NCI-H1105 (cell line): ENCODE results near the gene CALU.

ENCODE experiments used
- DNase-seq: peaks from one replicate; lab custom pipeline; 2025; lab: John Stamatoyannopoulos, UW

CALU gene

DNA sequence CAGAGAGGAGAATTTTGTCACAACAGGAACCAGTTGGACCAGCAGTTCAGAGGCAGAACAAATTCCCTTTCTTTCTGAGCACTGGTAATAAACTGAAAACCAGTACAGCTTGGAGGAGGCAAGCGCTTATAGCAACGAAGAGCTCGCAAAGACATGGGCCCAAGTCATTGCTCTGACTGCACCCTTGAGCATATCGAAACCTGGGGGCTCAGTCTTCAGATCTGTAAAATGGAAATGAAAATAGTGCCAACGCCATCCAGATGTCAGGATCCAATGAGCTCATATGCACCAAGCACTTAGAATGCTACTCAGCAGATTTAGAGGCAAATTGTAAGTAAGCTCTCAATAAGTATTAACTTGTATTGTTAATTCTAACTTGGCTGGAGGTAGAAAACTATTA lies 14.4 kb upstream of the CALU start:
- no peak for DNase-seq

DNA sequence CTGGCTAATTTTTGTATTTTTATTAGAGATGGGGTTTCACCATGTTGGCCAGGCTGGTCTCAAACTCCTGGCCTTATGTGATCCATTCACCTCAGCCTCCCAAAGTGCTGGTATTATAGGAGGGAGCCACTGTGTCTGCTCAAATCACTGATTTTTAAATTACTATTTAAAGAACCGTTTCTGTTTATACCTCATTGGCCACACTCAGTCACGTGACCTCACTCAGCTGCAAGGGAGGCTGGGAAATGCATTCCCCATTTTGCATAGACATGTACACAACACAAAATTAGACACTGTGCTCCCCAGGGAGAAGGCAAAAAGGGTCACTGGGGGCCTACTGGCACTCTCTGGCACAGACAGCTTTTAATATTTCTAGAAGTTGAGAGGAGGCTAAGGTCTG lies 13.6 kb upstream of the CALU start:
- DNase-seq = no peak

DNA sequence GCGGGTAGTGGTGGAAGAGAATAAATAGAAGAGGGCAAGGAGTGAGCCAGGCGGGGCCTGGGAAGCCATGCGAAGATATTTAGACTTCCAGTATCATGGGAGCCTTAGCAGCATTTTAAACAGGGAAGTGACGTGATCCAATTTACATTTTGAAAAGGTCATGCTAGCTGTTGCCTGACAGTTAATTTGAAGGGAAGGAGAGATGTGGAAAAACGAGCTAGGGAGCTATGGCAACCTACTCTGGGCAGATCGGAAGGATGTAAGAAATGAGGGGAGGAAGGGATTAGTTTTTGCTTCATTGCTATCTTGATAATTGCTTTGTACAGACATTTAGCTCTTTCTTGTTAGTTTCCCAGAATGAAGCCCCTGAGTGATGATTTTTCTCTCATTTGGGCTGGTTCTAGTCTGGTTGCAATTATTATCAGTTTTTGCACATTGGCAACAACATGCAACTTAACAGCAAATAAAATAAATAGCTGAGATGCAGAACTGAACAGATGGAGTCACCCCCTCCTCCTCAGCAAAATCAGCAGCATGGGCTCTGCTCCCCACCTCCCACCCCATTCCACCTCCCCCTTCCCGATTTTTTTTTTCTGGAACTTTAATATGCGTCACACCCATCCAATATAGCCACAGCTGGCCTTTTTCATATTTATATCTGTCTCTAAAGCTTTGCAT lies 13.0 kb upstream of the CALU start:
- no peak for DNase-seq

DNA sequence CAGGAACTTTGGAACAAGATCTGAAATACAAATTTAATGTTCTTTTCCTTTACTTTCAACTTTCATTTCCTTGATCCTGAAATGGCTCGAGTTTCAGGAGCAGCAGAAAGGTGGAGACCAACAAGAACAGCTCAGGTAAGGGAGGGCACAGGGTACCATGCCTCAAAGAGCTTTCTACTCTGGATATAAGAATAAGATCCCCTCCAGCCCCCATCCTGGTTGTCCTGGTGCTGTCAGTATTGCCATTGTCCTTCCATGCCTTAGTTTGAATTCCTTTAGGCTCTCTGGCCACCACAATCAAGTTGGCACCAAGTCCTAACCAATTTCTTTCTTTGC lies 12.5 kb upstream of the CALU start:
- DNase-seq = no peak

DNA sequence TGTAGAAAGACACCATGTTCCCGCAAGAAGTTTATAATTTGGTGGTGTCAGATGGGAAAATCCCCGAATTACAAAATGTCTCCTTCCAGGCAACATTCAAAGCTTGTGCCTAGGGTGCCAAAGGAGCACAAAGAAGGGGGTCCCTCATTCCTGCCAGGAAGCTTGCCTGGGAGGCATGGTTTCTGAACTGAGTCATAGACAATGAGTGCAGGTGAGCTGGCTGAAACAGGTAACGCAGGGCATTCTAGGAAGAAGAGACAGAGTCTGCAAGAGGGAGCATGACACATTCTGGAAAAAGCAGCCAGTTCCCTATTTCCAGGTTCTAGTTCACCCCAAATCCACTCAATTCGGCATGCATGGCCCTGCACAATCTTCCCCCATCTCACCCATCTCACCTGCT lies 11.9 kb upstream of the CALU start:
- no peak for DNase-seq

DNA sequence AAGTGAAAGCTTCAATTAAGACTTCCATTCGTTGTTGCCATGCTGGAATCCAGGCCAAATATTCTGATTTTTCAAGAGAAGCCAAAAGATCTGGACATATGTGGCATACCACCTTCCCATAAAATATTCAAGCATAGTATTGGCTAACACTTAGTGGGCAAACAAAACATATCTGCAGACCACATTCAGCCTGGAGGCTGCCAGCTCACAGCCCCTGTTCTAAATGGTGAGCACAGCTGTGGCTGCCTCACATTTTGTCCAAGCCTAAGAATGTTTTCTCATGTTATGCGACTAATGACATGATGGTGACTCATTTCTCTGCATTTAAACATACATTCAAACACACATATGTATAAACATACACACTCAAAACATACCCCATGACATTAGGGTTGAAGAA lies 10.6 kb upstream of the CALU start:
- DNase-seq = no peak

DNA sequence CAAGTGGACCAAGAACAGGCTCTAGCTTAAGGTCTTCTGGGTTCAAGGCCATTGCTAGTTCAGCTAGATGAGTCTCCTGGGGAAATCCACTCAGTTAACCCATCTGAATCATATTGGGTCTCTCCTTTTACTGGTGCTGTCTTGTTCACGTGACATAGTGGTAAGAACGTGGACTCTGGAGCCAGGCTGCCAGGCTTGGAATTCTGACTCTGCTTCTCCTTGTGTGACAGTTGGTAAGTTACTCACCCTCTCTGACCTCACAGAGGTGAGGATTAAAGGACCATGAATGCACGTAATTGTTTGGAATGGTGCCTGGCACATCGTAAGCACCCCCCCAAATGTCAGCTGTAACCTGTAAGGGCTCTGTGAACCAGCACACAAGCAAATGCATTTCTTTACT lies 9.7 kb upstream of the CALU start:
- no peak for DNase-seq

DNA sequence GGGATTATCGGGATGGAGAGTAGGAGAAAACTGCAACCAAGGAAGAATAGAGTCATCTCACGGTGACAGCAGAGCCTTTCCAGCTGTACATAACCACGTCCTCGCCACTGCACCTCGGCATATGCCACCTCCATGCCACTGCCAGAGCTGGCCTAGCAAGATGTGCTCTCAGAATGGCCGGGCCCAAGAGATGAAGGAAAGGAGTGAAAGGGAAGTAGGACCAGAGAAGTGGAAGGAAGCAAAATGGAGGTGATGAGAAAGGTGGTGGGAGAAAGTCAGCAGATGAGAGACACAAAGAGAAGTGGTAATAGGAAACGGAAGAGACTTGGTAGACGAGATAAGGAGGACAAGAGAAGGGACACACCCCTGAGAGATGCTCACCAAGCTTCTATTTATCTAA lies 8.0 kb upstream of the CALU start:
- DNase-seq = no peak

DNA sequence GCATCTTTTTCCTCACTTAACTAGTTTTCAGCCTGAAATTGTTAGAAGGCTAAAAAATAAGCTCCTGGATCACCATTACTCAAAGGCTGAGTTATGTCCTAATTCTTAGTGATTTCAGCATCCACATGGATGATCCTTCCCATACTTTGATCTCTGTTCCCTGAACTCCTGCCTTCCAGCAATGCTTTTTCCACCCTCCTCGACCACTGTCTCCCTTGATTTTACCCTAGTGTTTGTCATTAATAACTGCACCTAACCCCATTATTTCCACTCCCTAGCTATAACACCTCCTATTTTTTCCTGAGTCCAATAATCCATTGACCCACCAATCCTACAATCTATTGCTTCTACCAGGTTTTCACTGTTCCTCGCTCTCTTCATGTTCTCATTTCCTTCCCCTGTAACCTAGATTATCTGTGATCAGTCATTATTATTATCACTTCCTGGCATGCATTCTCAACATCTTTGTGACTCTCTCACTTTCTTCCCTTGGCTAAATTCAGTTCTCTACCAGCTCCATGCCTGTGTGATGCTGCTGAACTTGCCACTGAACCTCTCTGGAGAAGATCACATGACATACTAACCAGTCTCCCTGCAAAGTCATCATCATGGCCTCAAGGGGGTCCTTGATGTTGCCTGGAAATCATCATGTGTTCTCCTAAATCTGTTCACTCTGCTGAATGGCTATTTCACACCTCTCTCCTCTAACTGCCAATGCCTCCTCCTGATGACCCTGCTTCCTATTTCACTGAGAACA lies 6.5 kb upstream of the CALU start:
- no peak for DNase-seq

DNA sequence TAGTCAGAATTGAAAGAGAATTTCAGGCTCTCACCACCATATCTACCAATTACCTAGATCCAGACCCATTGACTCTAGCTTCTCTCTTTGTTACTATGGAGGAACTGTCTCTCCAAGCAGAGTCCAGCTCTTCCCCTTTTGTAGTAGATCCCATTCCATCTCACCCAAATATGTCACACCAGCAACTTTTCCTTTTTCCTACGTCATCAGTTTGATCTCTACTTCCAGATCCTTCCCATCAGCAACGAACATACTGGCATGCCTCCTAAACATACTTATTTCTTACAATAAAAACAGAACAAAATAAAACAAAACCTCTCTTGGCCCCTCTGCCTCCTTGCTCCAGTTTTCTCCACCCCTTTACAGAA lies 5.9 kb upstream of the CALU start:
- no peak for DNase-seq

DNA sequence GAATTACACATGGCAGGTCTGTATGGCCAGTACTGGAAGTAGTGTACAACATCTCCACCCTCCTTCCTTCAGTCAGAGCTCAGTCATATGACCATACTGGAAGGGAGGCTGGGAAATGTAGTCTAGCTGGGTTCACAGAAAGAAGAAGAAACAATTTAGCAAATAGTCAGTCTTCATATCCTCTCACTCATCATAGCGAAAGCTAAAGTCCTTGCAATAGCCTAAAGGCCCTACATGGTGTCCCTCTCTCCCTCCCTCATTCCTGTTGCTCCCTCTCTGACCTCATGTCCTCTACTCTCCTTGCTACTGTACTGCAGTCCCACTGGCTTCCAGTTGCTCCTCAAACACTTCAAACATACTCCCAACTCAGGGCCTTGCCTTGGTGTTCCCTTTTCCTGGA lies 4.3 kb upstream of the CALU start:
- no peak for DNase-seq

DNA sequence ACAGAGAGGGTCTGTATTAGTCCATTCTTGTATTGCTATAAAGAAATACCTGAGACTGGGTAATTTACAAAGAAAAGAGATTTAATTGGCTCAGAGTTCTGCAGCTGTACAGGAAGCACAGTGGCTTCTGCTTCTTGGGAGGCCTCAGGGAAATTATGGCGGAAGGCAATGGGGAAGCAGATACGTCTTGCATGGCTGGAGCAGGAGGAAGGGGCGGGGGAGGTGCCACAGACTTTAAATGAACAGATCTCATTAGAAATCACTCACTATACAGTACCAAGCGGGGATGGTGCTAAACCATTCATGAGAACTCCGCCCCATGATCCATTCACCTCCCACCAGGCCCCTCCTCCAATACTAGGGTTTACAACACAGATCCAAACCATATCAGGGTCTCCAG lies 3.7 kb upstream of the CALU start:
- DNase-seq = no peak

DNA sequence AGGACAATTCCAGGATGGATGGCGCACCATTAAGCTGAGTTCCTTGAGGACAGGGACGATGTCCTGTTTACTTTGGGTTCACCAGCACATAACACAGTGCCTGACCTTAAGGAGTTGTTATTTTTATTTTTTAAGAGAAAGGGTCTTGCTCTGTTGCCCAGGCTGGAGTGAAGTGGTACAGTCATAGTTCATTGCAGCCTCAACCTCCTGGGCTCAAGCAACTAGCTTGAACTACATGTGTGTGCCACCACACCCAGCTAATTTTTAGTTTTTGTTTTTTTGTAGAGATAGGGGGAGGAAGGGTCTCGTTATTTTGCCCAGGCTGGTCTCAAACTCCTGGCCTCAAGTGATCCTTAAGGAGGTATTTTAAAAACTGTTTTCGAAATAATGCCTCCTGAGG lies 1.7 kb upstream of the CALU start:
- no peak for DNase-seq

DNA sequence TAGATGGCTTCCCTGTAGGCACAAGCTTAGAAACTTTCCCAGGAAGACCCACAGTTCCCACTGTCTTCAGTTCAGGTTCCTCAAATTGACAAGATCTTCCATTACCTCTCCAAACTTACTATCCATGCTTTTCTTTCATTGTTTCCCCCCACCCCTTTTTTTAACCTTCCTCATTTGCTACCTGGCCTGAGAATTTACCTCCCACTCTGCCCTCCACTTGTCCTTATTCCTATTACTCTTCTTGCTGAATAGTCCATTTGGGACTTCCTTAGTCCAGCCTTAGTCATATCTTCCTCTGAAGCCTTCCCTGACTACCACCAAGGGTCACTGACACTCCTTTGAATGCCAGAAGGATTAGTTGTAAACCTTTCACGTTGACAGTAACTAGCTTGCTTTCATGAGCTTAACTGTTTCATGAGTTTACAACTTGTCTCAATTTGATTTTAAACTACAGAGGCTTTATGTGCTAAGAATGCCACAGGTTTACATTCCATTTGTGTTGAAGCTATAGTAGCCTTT lies 1.2 kb upstream of the CALU start:
- DNase-seq = no peak

DNA sequence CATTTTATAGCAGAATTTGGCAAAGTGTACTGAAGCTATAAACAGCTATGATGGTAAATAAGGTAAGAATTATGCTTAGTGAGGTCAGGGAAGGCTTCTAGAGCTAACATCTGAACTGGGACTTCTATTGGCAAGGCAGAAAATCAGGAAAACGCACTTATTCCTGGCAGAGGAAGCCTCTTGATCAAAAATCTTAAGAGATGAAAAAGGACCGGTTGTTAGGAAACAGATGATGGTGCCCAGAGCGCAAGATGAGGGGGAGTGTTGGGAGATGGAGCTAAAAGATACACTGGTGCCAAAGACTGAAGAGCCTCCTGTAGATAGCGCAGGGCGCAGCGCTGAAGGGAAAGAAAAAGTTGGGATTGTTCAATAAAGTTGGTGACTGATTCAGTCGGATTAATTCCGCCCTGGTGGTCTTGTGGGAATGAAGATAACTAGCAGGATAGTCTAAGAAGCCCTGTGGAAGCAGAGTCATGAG lies 550 bp upstream of the CALU start:
- DNase-seq = no peak

DNA sequence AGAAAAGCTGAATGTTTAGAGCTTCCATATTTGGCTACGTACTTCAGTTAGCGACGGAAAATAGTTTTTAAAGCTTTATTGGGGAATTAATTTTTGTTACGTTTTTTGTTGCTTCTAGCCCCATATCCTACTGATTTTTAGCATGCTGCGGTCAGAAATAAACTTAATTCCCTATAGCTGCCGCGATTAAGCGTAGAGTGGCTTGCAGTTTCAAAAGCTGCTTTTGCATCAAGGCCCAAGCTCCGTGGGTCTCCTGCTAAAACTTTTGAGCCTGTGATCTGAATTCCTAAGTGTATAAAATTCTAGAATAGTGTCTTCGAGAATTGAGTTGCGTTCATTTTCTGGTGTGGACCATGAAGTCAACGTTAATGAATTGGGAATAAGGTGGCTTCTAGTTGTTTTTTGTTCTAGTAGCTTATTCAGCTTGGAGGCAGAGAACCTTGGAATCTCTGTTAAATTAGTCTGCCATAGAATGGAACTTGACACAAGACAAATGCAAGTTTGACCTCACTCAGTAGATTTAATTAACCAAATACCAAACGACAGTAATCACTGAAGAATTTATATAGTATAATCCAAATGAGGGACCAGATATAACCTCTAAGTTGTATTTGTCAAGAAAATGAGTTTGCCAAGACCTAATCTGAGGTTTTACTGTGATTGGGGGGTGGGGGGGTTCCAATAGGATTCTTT lies 977 bp downstream of the CALU start:
- DNase-seq = no peak

DNA sequence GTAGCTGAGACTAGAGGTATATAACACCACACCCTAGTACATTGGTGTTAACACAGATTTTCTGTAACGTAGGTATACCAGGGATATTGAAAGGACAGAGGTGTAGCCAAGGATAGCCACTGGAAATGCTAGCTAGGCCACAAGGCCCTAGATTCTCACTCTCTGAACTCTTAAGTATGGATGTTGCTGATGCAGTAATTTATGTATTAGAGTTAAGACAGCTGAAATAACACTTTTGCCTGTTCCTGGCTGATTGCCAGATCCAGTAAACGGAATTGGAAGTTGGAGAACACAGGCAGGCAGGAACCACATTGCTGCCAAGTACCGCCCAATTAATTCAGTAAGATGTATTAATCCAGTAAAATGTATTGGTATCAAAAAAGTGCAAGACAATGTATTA lies 1.8 kb downstream of the CALU start:
- peak; percentile 1 for DNase-seq

DNA sequence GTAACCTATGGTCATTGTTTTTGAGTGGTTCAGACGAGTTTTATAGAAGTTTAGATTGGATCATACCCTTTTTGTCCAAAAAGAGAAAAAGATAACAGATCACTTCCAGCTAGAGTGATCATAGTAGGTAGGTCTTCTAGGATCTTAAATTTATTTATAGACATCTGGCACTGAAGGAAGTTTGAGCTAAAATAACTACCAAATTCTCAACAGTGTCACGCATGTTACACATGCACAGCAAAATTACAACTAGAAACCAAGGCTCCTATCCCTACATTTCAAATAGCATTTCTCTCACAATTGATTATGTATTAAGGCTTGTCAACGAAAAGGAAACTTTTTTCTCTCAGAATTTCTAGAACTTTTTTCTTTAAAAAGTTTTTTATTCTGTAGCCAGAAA lies 2.3 kb downstream of the CALU start:
- DNase-seq = no peak

DNA sequence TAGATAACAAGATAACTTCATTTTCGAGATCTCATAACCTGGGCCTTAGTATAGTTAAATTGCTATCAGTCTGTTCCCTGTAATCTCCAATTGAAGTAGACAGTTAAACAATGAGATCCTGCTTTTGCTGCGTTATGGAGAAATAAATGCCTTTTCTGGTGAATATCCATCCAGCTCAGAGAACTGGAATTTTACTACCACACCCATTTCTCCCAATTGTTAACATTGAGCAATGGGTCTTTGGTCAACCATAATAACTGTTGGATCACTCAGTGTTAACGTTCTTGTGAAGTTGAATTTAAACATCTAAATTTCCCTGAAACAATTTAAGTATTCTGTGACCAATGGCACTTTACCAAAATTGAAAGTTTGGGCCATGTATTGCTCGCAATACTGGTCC lies 3.0 kb downstream of the CALU start:
- no peak for DNase-seq

DNA sequence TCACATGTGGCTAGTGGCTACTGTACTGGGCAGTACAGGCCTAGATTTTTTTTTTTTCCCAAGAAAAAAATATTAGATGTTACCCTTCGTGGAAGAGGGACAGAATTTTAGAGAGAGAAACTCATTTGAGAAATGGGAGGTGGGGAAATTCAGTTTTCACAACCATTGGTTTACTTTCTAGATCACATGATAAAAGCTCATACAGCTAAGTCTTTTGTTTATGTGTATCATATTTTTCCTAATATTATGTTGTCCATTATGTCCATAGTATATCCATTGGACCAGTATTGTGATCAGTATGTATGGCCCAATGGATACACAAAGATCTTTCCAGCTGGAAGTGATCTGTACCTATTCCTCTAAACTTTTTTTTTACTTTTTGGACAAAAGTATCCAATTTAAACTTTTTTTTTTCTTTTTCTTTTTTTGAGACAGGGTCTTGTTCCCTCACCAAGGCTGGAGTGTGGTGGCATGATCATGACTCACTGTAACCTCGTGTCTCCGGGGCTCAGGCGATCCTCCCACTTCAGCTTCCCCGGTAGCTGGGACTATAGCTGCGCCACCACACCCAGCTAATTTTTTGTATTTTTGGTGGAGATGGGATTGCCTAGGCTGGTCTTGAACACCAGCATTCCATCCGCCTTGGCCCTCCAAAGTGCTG lies 4.1 kb downstream of the CALU start:
- no peak for DNase-seq

DNA sequence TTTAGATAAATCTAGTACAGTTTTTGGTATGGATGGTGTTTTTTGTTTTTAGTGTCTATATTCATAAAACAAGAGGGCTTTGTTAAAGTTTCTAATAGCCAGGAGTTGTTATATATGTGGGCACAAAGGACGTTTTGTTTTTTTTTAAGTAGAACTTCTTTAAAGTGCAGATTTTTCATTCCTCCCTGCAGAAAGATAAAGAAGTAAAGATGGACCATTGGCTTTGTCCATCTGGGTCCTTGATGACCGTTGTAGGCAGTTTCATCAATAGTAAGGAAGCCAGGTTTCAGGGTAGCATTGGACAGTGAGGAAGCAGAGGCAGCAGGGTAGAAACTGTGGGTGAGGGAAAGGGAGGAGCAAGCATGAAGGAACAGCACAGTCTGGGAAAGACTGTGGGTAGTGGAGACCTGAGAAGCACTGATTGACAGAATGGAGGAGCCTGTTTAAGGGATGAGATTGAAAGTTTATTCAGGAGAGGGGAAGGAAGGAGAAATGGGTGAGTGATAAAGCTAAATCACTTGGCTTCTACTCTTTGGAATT lies 5.3 kb downstream of the CALU start:
- no peak for DNase-seq

DNA sequence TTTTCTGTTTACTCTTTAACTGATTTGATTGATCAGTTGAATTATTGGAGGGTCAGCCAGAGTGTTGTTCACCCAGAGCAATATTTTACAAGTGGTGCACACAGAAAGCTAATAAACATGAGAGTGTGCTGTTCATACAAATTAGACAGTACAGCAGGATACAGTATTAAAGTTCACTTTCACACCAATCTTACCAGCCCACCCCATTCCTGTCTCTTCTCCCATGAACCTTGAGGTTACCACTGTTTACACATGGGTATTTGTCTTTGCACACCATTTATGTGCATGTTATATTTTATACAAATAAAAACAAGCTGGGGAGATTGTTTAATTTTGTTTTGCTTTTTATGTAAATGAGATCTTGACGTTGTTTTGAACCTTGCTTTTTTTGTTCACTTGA lies 6.5 kb downstream of the CALU start:
- no peak for DNase-seq
